Activated T-helper 17 cell treated with anti-CD3 and anti-CD28 coated beads, Interleukin-2, amount 50 U/mL, for 72 hours (primary cell): ENCODE results near the gene STARD13. TPM values are rescaled to one million over a fixed set of nuclear protein-coding genes. Genes with fewer than 3 reads are reported as not detected.

Experiments
- ATAC-seq: fragments of 150-1000 bp; cut with Tn5 transposase; replicated peaks from 2 replicates; pipeline ENCODE4 v1.10.0; 2021; ENCODE audit warnings: mild to moderate bottlenecking, moderate library complexity
- H3K27ac Mint-ChIP-seq: one replicate; pipeline ENCODE4 v1.8.0; 2022; ENCODE audit warnings: mixed read lengths
- H3K27me3 Mint-ChIP-seq: one replicate; pipeline ENCODE4 v1.8.0; 2022; ENCODE audit warnings: mixed read lengths
- H3K36me3 Mint-ChIP-seq: one replicate; pipeline ENCODE4 v1.8.0; 2022; ENCODE audit warnings: low read depth, mild to moderate bottlenecking, mixed read lengths
- H3K4me1 Mint-ChIP-seq: one replicate; pipeline ENCODE4 v1.8.0; 2022; ENCODE audit warnings: mixed read lengths
- H3K4me3 Mint-ChIP-seq: one replicate; pipeline ENCODE4 v1.8.0; 2022; ENCODE audit warnings: mild to moderate bottlenecking, mixed read lengths
- H3K9me3 Mint-ChIP-seq: one replicate; pipeline ENCODE4 v1.8.0; 2022; ENCODE audit warnings: mixed read lengths
- total RNA-seq, 2 donors: library from RNA; stranded (reverse); gene quantifications; one replicate each; pipeline ENCODE4 v1.2.3, GENCODE V29; 2022

STARD13 gene
- total RNA-seq, 2 donors from 2014 or later: 1.1 to 2.3 TPM

- H3K27me3 Mint-ChIP-seq: no peaks in the 10 kb centered on the region
- H3K27ac Mint-ChIP-seq: no peak overlapping the region
- no peak overlapping the region for H3K4me3 Mint-ChIP-seq
- ATAC-seq: no peak
- no peaks in the 10 kb centered on the region for H3K9me3 Mint-ChIP-seq
- no peaks in the 10 kb centered on the region for H3K4me1 Mint-ChIP-seq
- no peaks in the 10 kb centered on the region for H3K36me3 Mint-ChIP-seq
Measured at GRCh38 chr13:33129094-33129832, 156.3 kb downstream of the STARD13 start.

GRCh38 chr13:33128134-33128533 is 157.4 kb downstream of the STARD13 start:
- Mint-ChIP-seq H3K4me3 (no peak overlapping the region), H3K36me3 (no peaks in the 10 kb centered on the region), H3K4me1 (no peaks in the 10 kb centered on the region), H3K9me3 (no peaks in the 10 kb centered on the region), H3K27ac (no peak overlapping the region), H3K27me3 (peaks cover 4% of the 10 kb centered on the region)
- no peak for ATAC-seq

- H3K9me3 Mint-ChIP-seq: no peaks in the 10 kb centered on the region
- H3K27me3 Mint-ChIP-seq: peaks cover 8% of the 10 kb centered on the region
- no peak overlapping the region for H3K4me3 Mint-ChIP-seq
- no peak overlapping the region for H3K27ac Mint-ChIP-seq
- no peak for ATAC-seq
- H3K4me1 Mint-ChIP-seq: no peaks in the 10 kb centered on the region
- no peaks in the 10 kb centered on the region for H3K36me3 Mint-ChIP-seq
Measured at GRCh38 chr13:33127009-33127551, 158.5 kb downstream of the STARD13 start.

- peaks cover 8% of the 10 kb centered on the region for H3K27me3 Mint-ChIP-seq
- no peaks in the 10 kb centered on the region for H3K4me1 Mint-ChIP-seq
- H3K36me3 Mint-ChIP-seq: no peaks in the 10 kb centered on the region
- H3K9me3 Mint-ChIP-seq: no peaks in the 10 kb centered on the region
- H3K27ac Mint-ChIP-seq: no peak overlapping the region
- no peak overlapping the region for H3K4me3 Mint-ChIP-seq
- no peak for ATAC-seq
Measured at GRCh38 chr13:33125821-33126570, 159.6 kb downstream of the STARD13 start.

DNA sequence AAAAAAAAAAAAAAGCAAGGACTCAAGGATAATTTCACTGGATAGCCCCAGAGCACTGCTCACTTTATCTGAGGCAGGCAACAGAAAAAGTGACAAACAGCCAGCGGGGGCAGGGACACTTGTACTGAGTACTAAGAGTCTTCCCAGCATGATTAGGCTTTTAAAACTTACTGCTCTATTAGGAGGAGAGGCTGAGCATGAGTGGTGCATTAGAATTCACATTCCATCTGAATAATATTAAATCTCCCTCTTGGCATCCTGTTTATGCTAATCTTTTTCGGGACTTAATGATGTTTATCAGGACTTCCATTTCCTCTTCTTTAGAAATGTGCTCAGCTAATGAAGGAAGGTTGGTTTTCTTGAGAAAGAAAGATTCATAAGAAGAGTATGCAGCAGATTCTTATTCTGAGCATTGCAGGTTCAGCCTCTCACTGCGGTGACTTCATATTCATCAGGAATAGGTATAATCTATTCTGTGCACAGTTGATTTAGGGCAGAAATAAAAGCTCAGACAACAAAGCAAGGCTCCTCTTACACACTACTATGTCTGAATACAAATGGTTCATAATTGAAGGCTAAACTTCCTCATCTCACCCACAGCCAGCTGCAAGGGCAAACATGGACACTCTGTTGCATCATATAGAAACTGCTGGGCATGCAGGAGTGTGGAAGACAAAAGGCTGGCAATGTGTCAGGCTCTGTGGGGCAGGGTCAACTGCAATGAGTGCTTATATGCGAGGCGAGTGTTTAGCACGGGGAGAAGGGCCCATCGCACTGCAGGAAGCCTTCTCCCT is 162.3 kb downstream of the STARD13 start:
- ATAC-seq: no peak
- no peak overlapping the region for H3K4me3 Mint-ChIP-seq
- H3K36me3 Mint-ChIP-seq: no peaks in the 10 kb centered on the region
- H3K27ac Mint-ChIP-seq: no peak overlapping the region
- H3K9me3 Mint-ChIP-seq: no peaks in the 10 kb centered on the region
- peaks cover 10% of the 10 kb centered on the region for H3K27me3 Mint-ChIP-seq
- H3K4me1 Mint-ChIP-seq: no peaks in the 10 kb centered on the region

DNA sequence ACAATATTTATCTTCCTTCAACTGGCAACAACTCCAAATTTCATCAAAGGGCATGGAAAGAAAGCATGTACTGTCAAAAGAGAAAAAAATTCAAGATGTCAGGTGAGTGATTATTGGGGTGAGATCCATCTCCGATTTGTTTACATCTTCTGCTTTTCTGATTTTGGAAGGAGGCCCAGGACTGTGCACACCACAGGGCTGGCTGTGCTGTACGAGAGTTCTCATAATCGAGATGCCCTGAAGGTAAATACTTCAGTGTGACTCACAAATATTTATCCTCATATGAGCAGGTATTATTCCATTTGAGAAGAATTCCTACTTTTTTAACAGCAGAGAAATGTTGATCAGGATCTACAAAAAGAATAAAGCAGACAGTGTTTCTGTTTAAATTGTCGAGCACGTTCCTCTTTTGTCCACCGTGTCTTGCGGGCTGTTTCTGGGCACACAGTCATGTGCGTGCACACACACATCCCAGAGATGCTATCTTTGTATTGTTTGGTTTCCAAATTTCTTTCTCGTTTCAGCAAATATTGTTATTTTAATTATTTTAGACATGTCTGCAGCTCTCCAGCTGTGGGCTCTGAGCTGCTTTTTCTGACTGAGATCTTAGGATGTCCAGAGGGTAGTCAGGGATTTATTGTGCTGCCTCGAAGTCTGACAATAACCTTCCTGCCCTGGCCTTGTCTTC is 165.6 kb downstream of the STARD13 start:
- no peak overlapping the region for H3K4me3 Mint-ChIP-seq
- peaks cover 20% of the 10 kb centered on the region for H3K27me3 Mint-ChIP-seq
- no peaks in the 10 kb centered on the region for H3K9me3 Mint-ChIP-seq
- no peak overlapping the region for H3K27ac Mint-ChIP-seq
- ATAC-seq: no peak
- H3K36me3 Mint-ChIP-seq: no peaks in the 10 kb centered on the region
- H3K4me1 Mint-ChIP-seq: no peaks in the 10 kb centered on the region

DNA sequence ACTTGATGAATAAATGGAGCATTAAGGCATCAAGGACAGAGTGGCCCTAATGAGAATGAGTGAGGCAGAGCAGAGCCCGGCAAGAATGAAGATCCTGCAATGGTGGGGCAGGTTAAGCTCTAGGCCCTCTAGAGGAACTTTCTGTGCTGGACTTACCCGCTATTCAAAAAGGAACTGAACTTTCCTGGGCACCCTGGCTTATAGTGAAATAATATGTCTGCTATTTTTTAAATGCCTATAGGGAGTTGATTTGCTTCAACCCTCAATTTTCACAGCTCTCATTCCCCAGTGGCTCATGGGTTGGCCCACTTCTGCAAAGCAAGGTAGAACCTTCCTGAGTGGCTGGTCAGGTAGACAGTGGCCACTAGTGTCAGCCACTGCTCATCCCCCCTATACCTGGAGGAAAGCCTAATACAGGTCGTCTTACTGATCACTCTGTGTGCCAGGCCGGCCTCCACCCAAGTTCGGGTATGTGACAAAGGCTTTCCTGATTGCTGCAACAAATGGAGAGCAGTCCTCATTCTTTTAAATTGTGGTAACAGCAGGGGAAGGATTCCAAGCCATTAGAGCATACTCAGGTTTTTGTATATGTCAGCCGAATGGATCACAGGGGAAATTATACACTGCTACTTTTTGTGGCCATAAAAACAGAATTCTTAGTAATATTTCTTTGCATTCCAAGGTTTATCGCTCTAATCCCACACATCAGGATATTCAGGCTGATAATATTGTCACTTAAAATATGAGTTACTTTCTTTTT is 166.4 kb downstream of the STARD13 start:
- ATAC-seq: no peak
- Mint-ChIP-seq H3K27ac (no peak overlapping the region), H3K4me1 (no peaks in the 10 kb centered on the region), H3K27me3 (peaks cover 22% of the 10 kb centered on the region), H3K4me3 (no peak overlapping the region), H3K9me3 (no peaks in the 10 kb centered on the region), H3K36me3 (no peaks in the 10 kb centered on the region)

DNA sequence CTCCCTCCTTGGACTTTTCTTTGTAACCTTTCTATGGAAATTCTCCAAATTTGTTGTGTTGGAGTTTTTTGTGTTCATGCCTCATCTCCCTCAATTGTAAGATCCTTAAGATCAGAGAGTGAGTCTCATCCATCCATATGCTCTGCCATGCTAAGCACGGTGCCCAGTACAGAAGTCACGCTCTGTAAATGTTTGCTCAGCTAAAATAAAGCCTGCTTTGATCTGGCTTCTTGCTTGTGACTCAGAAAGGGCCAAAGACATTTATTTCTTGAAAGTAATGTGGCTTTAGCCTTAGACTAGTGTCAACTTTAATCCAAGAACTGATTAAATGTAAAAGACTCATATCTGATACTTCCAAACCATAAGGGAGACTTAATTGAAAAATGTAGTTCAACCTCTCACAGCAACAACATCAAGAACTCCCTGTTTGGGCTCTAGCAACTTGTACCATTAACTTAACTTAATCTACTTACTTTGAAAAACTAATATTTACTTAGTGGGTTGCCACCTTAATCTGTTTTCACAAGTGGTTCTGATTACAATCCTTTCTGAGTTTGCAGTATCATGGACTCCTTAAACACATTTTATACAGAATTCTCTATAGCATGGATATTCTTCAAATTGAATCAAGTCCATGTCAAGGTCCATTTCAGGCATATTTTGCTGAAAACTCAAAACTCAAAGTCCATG is 169.1 kb downstream of the STARD13 start:
- Mint-ChIP-seq H3K27me3 (peaks cover 19% of the 10 kb centered on the region), H3K4me1 (no peaks in the 10 kb centered on the region), H3K9me3 (no peaks in the 10 kb centered on the region), H3K36me3 (no peaks in the 10 kb centered on the region), H3K27ac (no peak overlapping the region), H3K4me3 (no peak overlapping the region)
- no peak for ATAC-seq

DNA sequence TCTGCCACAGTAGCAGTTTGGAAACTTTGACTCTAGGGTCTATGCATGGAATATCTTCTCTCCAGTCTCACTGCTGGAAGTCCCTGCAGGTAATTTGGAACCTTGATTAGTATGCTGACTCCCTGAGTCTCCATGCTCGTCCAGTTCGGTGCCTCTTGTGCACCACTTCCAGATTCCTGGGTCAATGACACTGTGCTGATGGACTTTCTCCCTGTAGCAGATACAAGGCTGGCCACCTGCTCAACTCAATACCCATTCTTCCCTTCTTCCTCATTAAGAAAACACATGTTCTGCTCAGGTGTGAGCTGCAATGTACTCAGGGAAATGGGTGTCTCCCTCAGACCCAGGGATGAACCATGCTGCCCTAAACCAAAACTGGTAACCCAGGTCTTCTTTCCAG is 170.3 kb downstream of the STARD13 start:
- no peak for ATAC-seq
- peaks cover 19% of the 10 kb centered on the region for H3K27me3 Mint-ChIP-seq
- no peaks in the 10 kb centered on the region for H3K36me3 Mint-ChIP-seq
- H3K4me1 Mint-ChIP-seq: no peaks in the 10 kb centered on the region
- no peak overlapping the region for H3K27ac Mint-ChIP-seq
- no peaks in the 10 kb centered on the region for H3K9me3 Mint-ChIP-seq
- H3K4me3 Mint-ChIP-seq: no peak overlapping the region

DNA sequence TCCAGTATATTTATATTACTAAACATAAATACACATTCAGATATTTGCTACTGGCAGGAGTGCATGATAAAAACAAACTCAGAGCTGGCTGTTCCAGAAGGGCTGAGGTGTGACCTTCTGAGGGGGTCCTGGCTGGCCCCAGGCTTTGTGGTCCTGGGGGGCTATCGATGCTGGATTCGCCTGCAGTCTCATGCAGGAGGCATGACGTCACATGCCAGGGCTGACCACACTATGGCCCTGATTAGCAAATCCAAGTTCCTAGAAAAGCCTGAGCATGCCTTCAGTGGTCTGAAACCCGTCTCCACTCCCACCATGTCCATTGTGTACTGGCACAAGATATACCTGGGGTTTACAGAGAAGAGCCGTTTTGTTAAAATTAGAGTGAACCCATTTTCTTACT is 171.4 kb downstream of the STARD13 start:
- H3K27me3 Mint-ChIP-seq: peaks cover 21% of the 10 kb centered on the region
- no peaks in the 10 kb centered on the region for H3K9me3 Mint-ChIP-seq
- H3K4me3 Mint-ChIP-seq: no peak overlapping the region
- no peak for ATAC-seq
- H3K36me3 Mint-ChIP-seq: no peaks in the 10 kb centered on the region
- no peak overlapping the region for H3K27ac Mint-ChIP-seq
- H3K4me1 Mint-ChIP-seq: no peaks in the 10 kb centered on the region

GRCh38 chr13:33112766-33113165 is 172.8 kb downstream of the STARD13 start:
- ATAC-seq: no peak
- Mint-ChIP-seq H3K4me3 (no peak overlapping the region), H3K36me3 (no peaks in the 10 kb centered on the region), H3K4me1 (no peaks in the 10 kb centered on the region), H3K9me3 (no peaks in the 10 kb centered on the region), H3K27me3 (peaks cover 22% of the 10 kb centered on the region), H3K27ac (no peak overlapping the region)

- Mint-ChIP-seq H3K9me3 (no peaks in the 10 kb centered on the region), H3K36me3 (no peaks in the 10 kb centered on the region), H3K4me3 (no peak overlapping the region), H3K27ac (no peak overlapping the region), H3K4me1 (no peaks in the 10 kb centered on the region), H3K27me3 (peaks cover 26% of the 10 kb centered on the region)
- no peak for ATAC-seq
Measured at GRCh38 chr13:33111414-33112110, 174.0 kb downstream of the STARD13 start.
